ENCODE data around the gene BCAS3.

Gene BCAS3

DNA sequence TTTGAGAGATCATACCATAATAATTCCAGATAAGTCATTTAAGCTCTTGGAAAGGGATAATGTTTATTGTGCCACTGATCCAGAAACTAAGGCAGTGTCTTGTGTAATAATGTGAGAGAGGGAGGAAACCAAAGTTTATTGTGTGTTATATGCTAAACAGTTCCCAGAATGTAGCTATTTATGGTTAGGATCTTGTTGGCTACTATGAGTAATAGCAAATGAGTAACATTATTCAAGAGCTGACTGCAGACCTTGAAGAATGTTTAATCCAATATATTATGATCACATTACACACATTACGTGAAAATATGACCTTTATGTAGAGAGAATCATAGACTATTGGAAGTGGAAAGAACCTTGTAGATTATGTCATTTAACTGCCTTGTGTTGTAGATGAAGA is 139.5 kb downstream of the BCAS3 start:
- DNase-seq, result no peak
- H3K4me1 ChIP-seq, result no peaks in the 10 kb centered on the region
- TF ChIP-seq, protein P1, sequence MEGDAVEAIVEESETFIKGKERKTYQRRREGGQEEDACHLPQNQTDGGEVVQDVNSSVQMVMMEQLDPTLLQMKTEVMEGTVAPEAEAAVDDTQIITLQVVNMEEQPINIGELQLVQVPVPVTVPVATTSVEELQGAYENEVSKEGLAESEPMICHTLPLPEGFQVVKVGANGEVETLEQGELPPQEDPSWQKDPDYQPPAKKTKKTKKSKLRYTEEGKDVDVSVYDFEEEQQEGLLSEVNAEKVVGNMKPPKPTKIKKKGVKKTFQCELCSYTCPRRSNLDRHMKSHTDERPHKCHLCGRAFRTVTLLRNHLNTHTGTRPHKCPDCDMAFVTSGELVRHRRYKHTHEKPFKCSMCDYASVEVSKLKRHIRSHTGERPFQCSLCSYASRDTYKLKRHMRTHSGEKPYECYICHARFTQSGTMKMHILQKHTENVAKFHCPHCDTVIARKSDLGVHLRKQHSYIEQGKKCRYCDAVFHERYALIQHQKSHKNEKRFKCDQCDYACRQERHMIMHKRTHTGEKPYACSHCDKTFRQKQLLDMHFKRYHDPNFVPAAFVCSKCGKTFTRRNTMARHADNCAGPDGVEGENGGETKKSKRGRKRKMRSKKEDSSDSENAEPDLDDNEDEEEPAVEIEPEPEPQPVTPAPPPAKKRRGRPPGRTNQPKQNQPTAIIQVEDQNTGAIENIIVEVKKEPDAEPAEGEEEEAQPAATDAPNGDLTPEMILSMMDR (IDR thresholded peaks at IDR 0.05; ENCODE audit: low read depth, low read length), result no peak
- no peaks in the 10 kb centered on the region for H3K36me3 ChIP-seq
- H3K27me3 ChIP-seq, result no peaks in the 10 kb centered on the region
- H3K9me3 ChIP-seq, result no peaks in the 10 kb centered on the region
- H3K4me3 ChIP-seq (ENCODE audit: low read depth, low read length), result no peak overlapping the region

DNA sequence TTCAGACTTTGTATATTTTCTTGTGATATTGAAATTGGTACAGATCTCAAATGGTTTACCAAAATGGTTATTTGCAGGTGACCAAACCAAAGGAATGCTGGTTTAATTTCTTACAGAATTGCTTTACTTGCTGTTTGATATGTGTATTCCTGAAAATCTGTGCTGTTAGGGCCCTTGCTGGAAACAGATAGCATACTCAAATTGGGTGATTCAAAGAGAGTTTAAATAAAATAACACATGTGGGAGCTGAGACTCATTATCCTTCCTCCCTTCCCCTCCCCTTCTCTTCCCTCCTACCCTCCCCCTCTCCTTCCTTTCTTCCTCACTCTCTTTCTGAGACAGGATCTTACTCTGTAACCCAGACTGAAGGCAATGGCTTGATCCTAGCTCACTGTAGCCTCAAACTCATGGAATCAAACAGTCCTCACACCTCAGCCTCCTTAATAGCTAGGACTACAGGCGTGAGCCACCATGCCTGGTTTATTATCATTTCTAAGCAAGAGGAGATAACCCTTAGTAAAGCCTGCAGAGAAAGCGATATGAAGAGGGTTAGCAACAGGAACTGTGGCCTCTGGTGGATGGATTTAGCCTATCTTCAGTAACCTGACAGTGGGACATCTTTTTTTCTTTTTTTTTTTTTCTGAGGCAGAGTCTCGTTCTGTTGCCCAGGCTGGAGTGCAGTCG is 141.9 kb downstream of the BCAS3 start:
- no peaks in the 10 kb centered on the region for H3K4me1 ChIP-seq
- TF ChIP-seq, protein P1 (IDR thresholded peaks at IDR 0.05; ENCODE audit: low read depth, low read length), result no peak
- H3K4me3 ChIP-seq (ENCODE audit: low read depth, low read length), result no peak overlapping the region
- no peak for DNase-seq
- H3K36me3 ChIP-seq, result no peaks in the 10 kb centered on the region
- H3K27me3 ChIP-seq, result no peaks in the 10 kb centered on the region
- no peaks in the 10 kb centered on the region for H3K9me3 ChIP-seq

DNA sequence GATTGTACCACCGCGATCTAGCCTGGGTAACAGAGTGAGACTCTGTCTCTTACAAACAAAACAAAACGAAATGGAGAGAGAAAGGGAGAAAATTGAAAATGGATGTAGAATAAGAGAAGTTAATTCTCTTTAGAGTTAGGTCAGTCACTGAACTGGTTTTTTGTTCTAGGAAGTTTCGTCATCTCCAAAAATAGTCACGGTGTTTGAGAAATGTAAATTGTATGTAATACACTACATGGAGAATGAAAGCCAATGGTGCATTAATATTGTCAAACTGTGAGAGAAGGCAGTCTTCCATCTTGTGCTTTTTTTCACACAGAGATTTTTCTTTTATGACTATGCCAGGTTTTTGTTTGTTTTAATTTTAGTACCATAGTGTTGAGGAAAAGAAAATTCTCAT is 145.9 kb downstream of the BCAS3 start:
- Histone ChIP-seq H3K4me3 (ENCODE audit: low read depth, low read length) (no peak overlapping the region), H3K36me3 (no peaks in the 10 kb centered on the region), H3K4me1 (no peaks in the 10 kb centered on the region), H3K9me3 (no peaks in the 10 kb centered on the region), H3K27me3 (no peaks in the 10 kb centered on the region)
- no peak for DNase-seq
- TF ChIP-seq, protein P1 (IDR thresholded peaks at IDR 0.05; ENCODE audit: low read depth, low read length), result no peak

DNA sequence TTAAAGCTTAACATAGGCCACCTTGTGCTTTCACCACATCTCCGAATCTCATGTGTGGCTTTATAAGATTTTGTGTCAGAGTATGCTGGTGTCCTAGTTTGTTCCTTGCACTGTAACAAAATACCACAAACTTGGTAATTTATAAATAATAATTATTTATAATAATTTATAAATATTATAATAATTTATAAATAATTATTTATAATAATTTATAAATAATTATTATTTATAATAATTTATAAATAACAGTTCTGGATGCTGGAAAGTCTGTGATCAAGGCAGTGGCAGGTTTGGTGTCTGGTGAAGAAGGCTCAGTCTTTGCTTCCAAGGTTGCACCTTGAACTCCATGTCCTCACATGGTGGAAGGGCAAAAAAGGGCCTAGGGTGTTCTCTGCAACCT is 147.7 kb downstream of the BCAS3 start:
- TF ChIP-seq, protein P1 (IDR thresholded peaks at IDR 0.05; ENCODE audit: low read depth, low read length), result no peak

DNA sequence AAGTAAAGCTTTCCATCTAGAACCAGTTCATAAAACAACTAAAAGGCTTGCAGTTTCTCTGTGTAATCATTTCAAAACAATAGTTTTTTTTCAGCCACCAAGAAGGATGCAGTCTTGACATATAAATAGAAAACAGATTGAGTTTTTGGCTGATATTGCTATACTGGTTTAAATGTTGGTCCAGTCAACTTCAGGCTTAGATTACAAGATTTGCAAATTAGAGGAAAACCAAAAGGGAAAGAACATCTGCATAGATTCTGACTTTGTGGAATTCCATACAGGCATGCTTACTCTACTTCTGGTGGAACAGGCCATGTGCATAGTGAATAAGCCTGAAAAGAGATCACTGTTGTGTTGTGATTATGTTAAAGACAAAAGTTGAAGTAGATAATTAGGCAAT is 150.3 kb downstream of the BCAS3 start:
- no peaks in the 10 kb centered on the region for H3K27me3 ChIP-seq
- no peak for DNase-seq
- no peaks in the 10 kb centered on the region for H3K4me1 ChIP-seq

More for the DNA sequence above, 147.7 kb downstream of the BCAS3 start:
- H3K27me3 ChIP-seq, result no peaks in the 10 kb centered on the region
- no peaks in the 10 kb centered on the region for H3K9me3 ChIP-seq
- H3K4me3 ChIP-seq (ENCODE audit: low read depth, low read length), result no peak overlapping the region
- no peak for DNase-seq
- H3K36me3 ChIP-seq, result no peaks in the 10 kb centered on the region
- no peaks in the 10 kb centered on the region for H3K4me1 ChIP-seq

DNA sequence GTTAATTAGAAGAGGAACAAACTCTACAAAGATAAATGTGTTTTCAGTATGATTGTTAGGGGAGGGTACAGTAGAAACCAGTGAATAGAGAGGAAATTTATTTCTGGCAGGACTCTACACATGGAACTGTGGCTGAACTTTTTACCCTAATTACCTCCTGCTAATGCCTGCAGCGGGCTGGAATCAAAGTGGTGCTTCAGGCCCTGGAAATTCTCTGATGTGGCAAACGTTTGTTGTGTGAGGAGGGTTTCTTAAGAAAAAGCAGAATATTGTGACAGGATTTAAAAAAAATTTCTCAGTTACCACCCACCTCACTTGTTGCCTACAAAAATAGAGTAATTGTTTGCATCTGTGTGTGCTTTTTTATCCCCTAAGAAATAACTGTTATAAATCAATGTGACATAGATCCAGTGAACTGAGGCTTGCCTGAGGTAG is 154.5 kb downstream of the BCAS3 start:
- TF ChIP-seq, protein P1 (IDR thresholded peaks at IDR 0.05; ENCODE audit: low read depth, low read length), result no peak
- Histone ChIP-seq H3K27me3 (no peaks in the 10 kb centered on the region), H3K4me3 (ENCODE audit: low read depth, low read length) (no peak overlapping the region), H3K9me3 (no peaks in the 10 kb centered on the region), H3K36me3 (no peaks in the 10 kb centered on the region), H3K4me1 (no peaks in the 10 kb centered on the region)
- DNase-seq, result no peak

More for the DNA sequence above, 150.3 kb downstream of the BCAS3 start:
- TF ChIP-seq, protein P1 (IDR thresholded peaks at IDR 0.05; ENCODE audit: low read depth, low read length), result no peak
- Histone ChIP-seq H3K4me3 (ENCODE audit: low read depth, low read length) (no peak overlapping the region), H3K36me3 (no peaks in the 10 kb centered on the region), H3K9me3 (no peaks in the 10 kb centered on the region)
